BLaER1 (cell line): ENCODE data around the gene BRD3OS.

Experiments
- H3K27ac ChIP-seq: shearing (Covaris generic); formaldehyde crosslinking; 2 replicates; pipeline ENCODE4 v1.8.1; 2022
- H3K27me3 ChIP-seq: shearing (Covaris generic); formaldehyde crosslinking; 2 replicates; pipeline ENCODE4 v1.8.1; 2022
- H3K36me3 ChIP-seq: shearing (Covaris generic); formaldehyde crosslinking; 2 replicates; pipeline ENCODE4 v1.8.1; 2022
- H3K4me1 ChIP-seq: shearing (Covaris generic); formaldehyde crosslinking; 2 replicates; pipeline ENCODE4 v1.8.1; 2022
- H3K4me2 ChIP-seq: shearing (Covaris generic); formaldehyde crosslinking; 2 replicates; pipeline ENCODE4 v1.8.1; 2022
- H3K4me3 ChIP-seq: shearing (Covaris generic); formaldehyde crosslinking; 2 replicates; pipeline ENCODE4 v1.8.1; 2022
- H3K9ac ChIP-seq: shearing (Covaris generic); formaldehyde crosslinking; 2 replicates; pipeline ENCODE4 v1.8.1; 2022
- H3K9me3 ChIP-seq: shearing (Covaris generic); formaldehyde crosslinking; 2 replicates; pipeline ENCODE4 v1.8.1; 2022
- H4K20me1 ChIP-seq: shearing (Covaris generic); formaldehyde crosslinking; 2 replicates; pipeline ENCODE4 v1.8.1; 2022
- Cebpa-rat ChIP-seq: shearing (Covaris generic); IDR thresholded peaks from 2 replicates; pipeline ENCODE4 v1.8.1; 2022

The BRD3OS gene

GRCh38 chr9:134024214-134024792 is 978 bp upstream of the BRD3OS start:
- Histone ChIP-seq H3K4me3 (peak overlapping the region; percentile 60), H3K4me1 (peaks cover 27% of the 10 kb centered on the region), H3K36me3 (peaks cover 27% of the 10 kb centered on the region), H4K20me1 (peaks cover 33% of the 10 kb centered on the region), H3K27ac (no peak overlapping the region), H3K27me3 (no peaks in the 10 kb centered on the region), H3K4me2 (peak overlapping the region; percentile 79), H3K9ac (no peak overlapping the region), H3K9me3 (no peaks in the 10 kb centered on the region)
- no peak for TF ChIP-seq Cebpa-rat

- peaks cover 43% of the 10 kb centered on the region for H3K36me3 ChIP-seq
- peak overlapping the region; percentile 72 for H3K9ac ChIP-seq
- no peaks in the 10 kb centered on the region for H3K27me3 ChIP-seq
- H3K4me1 ChIP-seq: peaks cover 29% of the 10 kb centered on the region
- peak overlapping the region; percentile 76 for H3K4me3 ChIP-seq
- TF ChIP-seq Cebpa-rat: no peak
- H3K9me3 ChIP-seq: no peaks in the 10 kb centered on the region
- peak overlapping the region; percentile 93 for H3K4me2 ChIP-seq
- H4K20me1 ChIP-seq: peaks cover 46% of the 10 kb centered on the region
- H3K27ac ChIP-seq: peak overlapping the region; percentile 23
Observed at GRCh38 chr9:134025606-134026541, 593 bp downstream of the BRD3OS start.

GRCh38 chr9:134026581-134026980 is 1.3 kb downstream of the BRD3OS start:
- H4K20me1 ChIP-seq: peaks cover 52% of the 10 kb centered on the region
- H3K4me3 ChIP-seq: peak overlapping the region; percentile 76
- peaks cover 29% of the 10 kb centered on the region for H3K4me1 ChIP-seq
- H3K4me2 ChIP-seq: peak overlapping the region; percentile 93
- H3K27ac ChIP-seq: no peak overlapping the region
- H3K9me3 ChIP-seq: no peaks in the 10 kb centered on the region
- TF ChIP-seq Cebpa-rat: no peak
- H3K27me3 ChIP-seq: no peaks in the 10 kb centered on the region
- peak overlapping the region; percentile 72; the same call in 1 of the 2 replicates for H3K9ac ChIP-seq
- peaks cover 50% of the 10 kb centered on the region for H3K36me3 ChIP-seq

- no peak overlapping the region for H3K4me2 ChIP-seq
- no peak for TF ChIP-seq Cebpa-rat
- H3K27ac ChIP-seq: no peak overlapping the region
- H3K9ac ChIP-seq: no peak overlapping the region
- no peaks in the 10 kb centered on the region for H3K9me3 ChIP-seq
- H3K4me1 ChIP-seq: peaks cover 29% of the 10 kb centered on the region
- H3K4me3 ChIP-seq: no peak overlapping the region
- peaks cover 54% of the 10 kb centered on the region for H3K36me3 ChIP-seq
- H3K27me3 ChIP-seq: no peaks in the 10 kb centered on the region
- H4K20me1 ChIP-seq: peaks cover 56% of the 10 kb centered on the region
Observed at GRCh38 chr9:134026981-134027380, 1.7 kb downstream of the BRD3OS start.

- Histone ChIP-seq H3K36me3 (peaks cover 59% of the 10 kb centered on the region), H3K4me1 (peaks cover 29% of the 10 kb centered on the region), H4K20me1 (peaks cover 59% of the 10 kb centered on the region)
Observed at GRCh38 chr9:134027561-134027960, 2.3 kb downstream of the BRD3OS start.

GRCh38 chr9:134028076-134028475 is 2.8 kb downstream of the BRD3OS start:
- H4K20me1 ChIP-seq: peaks cover 60% of the 10 kb centered on the region
- no peak for TF ChIP-seq Cebpa-rat
- H3K4me2 ChIP-seq: no peak overlapping the region
- no peak overlapping the region for H3K9ac ChIP-seq
- peaks cover 64% of the 10 kb centered on the region for H3K36me3 ChIP-seq
- no peaks in the 10 kb centered on the region for H3K27me3 ChIP-seq
- H3K4me3 ChIP-seq: no peak overlapping the region
- H3K9me3 ChIP-seq: no peaks in the 10 kb centered on the region
- H3K4me1 ChIP-seq: peaks cover 29% of the 10 kb centered on the region
- no peak overlapping the region for H3K27ac ChIP-seq

More at GRCh38 chr9:134027561-134027960, 2.3 kb downstream of the BRD3OS start:
- Histone ChIP-seq H3K27ac (no peak overlapping the region), H3K4me3 (no peak overlapping the region), H3K27me3 (no peaks in the 10 kb centered on the region), H3K9me3 (no peaks in the 10 kb centered on the region), H3K4me2 (no peak overlapping the region), H3K9ac (no peak overlapping the region)
- TF ChIP-seq Cebpa-rat: no peak

- H3K4me3 ChIP-seq: no peak overlapping the region
- H4K20me1 ChIP-seq: peaks cover 64% of the 10 kb centered on the region
- no peak overlapping the region for H3K27ac ChIP-seq
- no peaks in the 10 kb centered on the region for H3K9me3 ChIP-seq
- no peaks in the 10 kb centered on the region for H3K27me3 ChIP-seq
- peaks cover 29% of the 10 kb centered on the region for H3K4me1 ChIP-seq
- peaks cover 70% of the 10 kb centered on the region for H3K36me3 ChIP-seq
- H3K4me2 ChIP-seq: no peak overlapping the region
- H3K9ac ChIP-seq: no peak overlapping the region
- no peak for TF ChIP-seq Cebpa-rat
Observed at GRCh38 chr9:134028575-134029247, 3.4 kb downstream of the BRD3OS start.

- H3K4me3 ChIP-seq: no peak overlapping the region
- H3K36me3 ChIP-seq: peaks cover 78% of the 10 kb centered on the region
- H3K27ac ChIP-seq: no peak overlapping the region
- no peak overlapping the region for H3K9ac ChIP-seq
- no peak overlapping the region for H3K4me2 ChIP-seq
- peaks cover 71% of the 10 kb centered on the region for H4K20me1 ChIP-seq
- no peak for TF ChIP-seq Cebpa-rat
- H3K9me3 ChIP-seq: no peaks in the 10 kb centered on the region
- no peaks in the 10 kb centered on the region for H3K27me3 ChIP-seq
- peaks cover 24% of the 10 kb centered on the region for H3K4me1 ChIP-seq
Observed at GRCh38 chr9:134029248-134030226, 4.3 kb downstream of the BRD3OS start.
